Measurements from ENCODE around the gene HMCN2. TPM values are rescaled to one million over a fixed set of nuclear protein-coding genes. Genes with fewer than 3 reads are reported as not detected.
"Not testable (repeated sequence)": the region's sequence is repeated elsewhere in the genome, so short reads cannot be mapped to it uniquely, and the experiment has no call there.

HMCN2 gene
- total RNA-seq, 1 donor from 2014 or later, result 5.7 TPM

GRCh38 chr9:130428086-130428665 lies 162.6 kb downstream of the HMCN2 start:
- ATAC-seq, result no peak
- intact Hi-C loops (cut with DNase I), result no loop called here

GRCh38 chr9:130429381-130429780 lies 163.8 kb downstream of the HMCN2 start:
- peak; percentile 31 for DNase-seq (ENCODE audit: missing footprints)

More at GRCh38 chr9:130428086-130428665, 162.6 kb downstream of the HMCN2 start:
- peak; percentile 63 for DNase-seq (ENCODE audit: missing footprints)

GRCh38 chr9:130429831-130430230 lies 164.3 kb downstream of the HMCN2 start:
- no peak for ATAC-seq
- DNase-seq (ENCODE audit: missing footprints), result peak; percentile 32
- intact Hi-C loops (cut with DNase I), result loop anchor here (5.0 kb wide), 1 partner anchor 188 kb away; no protein-coding TSS in a partner anchor

More at GRCh38 chr9:130429381-130429780, 163.8 kb downstream of the HMCN2 start:
- intact Hi-C loops (cut with DNase I), result no loop called here
- no peak for ATAC-seq

- no peak for ATAC-seq
- peak; percentile 55 for DNase-seq (ENCODE audit: missing footprints)
- intact Hi-C loops (cut with DNase I), result loop anchor here (5.0 kb wide), 1 partner anchor 188 kb away; no protein-coding TSS in a partner anchor
Observed at GRCh38 chr9:130430232-130430631, 164.7 kb downstream of the HMCN2 start.

GRCh38 chr9:130430734-130431535 lies 165.4 kb downstream of the HMCN2 start:
- DNase-seq (ENCODE audit: missing footprints) (peak; percentile 55), ATAC-seq (no peak)
- intact Hi-C loops (cut with DNase I), result loop anchor here (5.0 kb wide), 1 partner anchor 189 kb away; no protein-coding TSS in a partner anchor

GRCh38 chr9:130431536-130432303 lies 166.2 kb downstream of the HMCN2 start:
- ATAC-seq (no peak), DNase-seq (ENCODE audit: missing footprints) (peak; percentile 65)
- intact Hi-C loops (cut with DNase I), result loop anchor here (5.0 kb wide), 1 partner anchor 189 kb away; no protein-coding TSS in a partner anchor

GRCh38 chr9:130432362-130432761 lies 166.8 kb downstream of the HMCN2 start:
- intact Hi-C loops (cut with DNase I), result loop anchor here (5.0 kb wide), 1 partner anchor 190 kb away; no protein-coding TSS in a partner anchor
- DNase-seq (ENCODE audit: missing footprints), result no peak
- ATAC-seq, result no peak

- no peak for ATAC-seq
- no peak for DNase-seq (ENCODE audit: missing footprints)
- intact Hi-C loops (cut with DNase I), result loop anchor here (5.0 kb wide), 1 partner anchor 190 kb away; no protein-coding TSS in a partner anchor
Observed at GRCh38 chr9:130432796-130433167, 167.2 kb downstream of the HMCN2 start.

GRCh38 chr9:130433168-130433946 lies 167.8 kb downstream of the HMCN2 start:
- DNase-seq (ENCODE audit: missing footprints) (no peak), ATAC-seq (peak; percentile 82)
- intact Hi-C loops (cut with DNase I), result loop anchor here (5.0 kb wide), 1 partner anchor 191 kb away; no protein-coding TSS in a partner anchor

GRCh38 chr9:130433947-130434262 lies 168.3 kb downstream of the HMCN2 start:
- DNase-seq (ENCODE audit: missing footprints) (no peak), ATAC-seq (no peak)
- intact Hi-C loops (cut with DNase I), result loop anchor here (5.0 kb wide), 1 partner anchor 192 kb away; no protein-coding TSS in a partner anchor

- intact Hi-C loops (cut with DNase I), result loop anchor here (5.0 kb wide), 1 partner anchor 192 kb away; no protein-coding TSS in a partner anchor
- not testable (repeated sequence) for DNase-seq (ENCODE audit: missing footprints); ATAC-seq
Observed at GRCh38 chr9:130434656-130435055, 169.1 kb downstream of the HMCN2 start.

GRCh38 chr9:130437011-130437789 lies 171.6 kb downstream of the HMCN2 start:
- intact Hi-C loops (cut with DNase I), result no loop called here
- DNase-seq (ENCODE audit: missing footprints) (peak; percentile 37), ATAC-seq (no peak)

GRCh38 chr9:130438382-130438981 lies 172.9 kb downstream of the HMCN2 start:
- DNase-seq (ENCODE audit: missing footprints) (peak; percentile 23), ATAC-seq (no peak)
- intact Hi-C loops (cut with DNase I), result no loop called here

- ATAC-seq (no peak), DNase-seq (ENCODE audit: missing footprints) (no peak)
- intact Hi-C loops (cut with DNase I), result no loop called here
Observed at GRCh38 chr9:130441031-130441430, 175.5 kb downstream of the HMCN2 start.

GRCh38 chr9:130442746-130443455 lies 177.3 kb downstream of the HMCN2 start:
- ATAC-seq (no peak), DNase-seq (ENCODE audit: missing footprints) (peak; percentile 15)
- intact Hi-C loops (cut with DNase I), result no loop called here

- ATAC-seq (no peak), DNase-seq (ENCODE audit: missing footprints) (peak; percentile 47)
- intact Hi-C loops (cut with DNase I), result no loop called here
Observed at GRCh38 chr9:130443456-130443801, 177.9 kb downstream of the HMCN2 start.
